BLaER1 treated with 17β-estradiol and CSF1 and Interleukin-3, amounts not matched to agents 10 nM and 100 nM (cell line): ENCODE measurements around the gene STK4.
A peak's percentile ranks its signal among the peaks of the same experiment; 100 is the strongest.

Source experiments
- H3K27ac ChIP-seq, 11 experiments: shearing (Covaris generic); formaldehyde crosslinking; 2 replicates each; pipeline ENCODE4 v1.8.1; 2022
- H3K27me3 ChIP-seq, 11 experiments: shearing (Covaris generic); formaldehyde crosslinking; 2 replicates each; pipeline ENCODE4 v1.8.1; 2022
- H3K36me3 ChIP-seq, 11 experiments: shearing (Covaris generic); formaldehyde crosslinking; 2 replicates each; pipeline ENCODE4 v1.8.1; 2022
- H3K4me1 ChIP-seq, 10 experiments: shearing (Covaris generic); formaldehyde crosslinking; 2 replicates each; pipeline ENCODE4 v1.8.1; 2022
- H3K4me2 ChIP-seq, 11 experiments: shearing (Covaris generic); formaldehyde crosslinking; 2 replicates each; pipeline ENCODE4 v1.8.1; 2022
- H3K4me3 ChIP-seq, 10 experiments: shearing (Covaris generic); formaldehyde crosslinking; 2 replicates each; pipeline ENCODE4 v1.8.1; 2022
- H3K9ac ChIP-seq, 11 experiments: shearing (Covaris generic); formaldehyde crosslinking; 2 replicates each; pipeline ENCODE4 v1.8.1; 2022
- H3K9me3 ChIP-seq, 11 experiments: shearing (Covaris generic); formaldehyde crosslinking; replicated peaks in 1 of 11; 2 replicates each; pipeline ENCODE4 v1.8.1; 2022
- H4K20me1 ChIP-seq, 11 experiments: shearing (Covaris generic); formaldehyde crosslinking; 2 replicates each; pipeline ENCODE4 v1.8.1; 2022
- Cebpa-rat ChIP-seq, 11 experiments: shearing (Covaris generic); IDR thresholded peaks; 2 replicates each; pipeline ENCODE4 v1.8.1; 2022

Gene STK4

GRCh38 chr20:45080867-45081624 is 114.7 kb downstream of the STK4 start:
- H3K4me3 ChIP-seq = no peak overlapping the region
- H3K36me3 ChIP-seq = peaks cover 68 to 87% (median 74%) of the 10 kb centered on the region in 11 experiments
- H3K4me2 ChIP-seq = no peak overlapping the region

GRCh38 chr20:45082468-45082867 is 116.2 kb downstream of the STK4 start:
- Histone ChIP-seq H3K9me3 (peaks cover 17 to 24% (median 18%) of the 10 kb centered on the region in 11 experiments), H3K36me3 (peaks cover 54 to 81% (median 65%) of the 10 kb centered on the region in 11 experiments), H3K4me2 (no peak overlapping the region), H4K20me1 (peaks cover 0 to 2% (median 0%) of the 10 kb centered on the region in 11 experiments; a peak in 1 of 22 replicates), H3K27me3 (no peaks in the 10 kb centered on the region), H3K9ac (no peak overlapping the region), H3K4me1 (peaks cover 0 to 13% (median 10%) of the 10 kb centered on the region in 10 experiments; a peak in 14 of 20 replicates), H3K4me3 (no peak overlapping the region), H3K27ac (no peak overlapping the region)
- TF ChIP-seq Cebpa-rat (IDR thresholded peaks at IDR 0.05) = no peak

More at GRCh38 chr20:45080867-45081624, 114.7 kb downstream of the STK4 start:
- peaks cover 0 to 6% (median 0%) of the 10 kb centered on the region in 11 experiments; a peak in 1 of 22 replicates for H4K20me1 ChIP-seq
- no peaks in the 10 kb centered on the region for H3K27me3 ChIP-seq
- TF ChIP-seq Cebpa-rat (IDR thresholded peaks at IDR 0.05) = no peak
- peaks cover 17 to 21% (median 18%) of the 10 kb centered on the region in 11 experiments for H3K9me3 ChIP-seq
- H3K4me1 ChIP-seq = peaks cover 0 to 12% (median 8%) of the 10 kb centered on the region in 10 experiments; a peak in 10 of 20 replicates
- no peak overlapping the region for H3K27ac ChIP-seq
- H3K9ac ChIP-seq = no peak overlapping the region

- Histone ChIP-seq H3K9ac (no peak overlapping the region), H3K27ac (no peak overlapping the region), H3K4me3 (no peak overlapping the region), H3K27me3 (no peaks in the 10 kb centered on the region), H3K36me3 (peaks cover 48 to 74% (median 59%) of the 10 kb centered on the region in 11 experiments), H4K20me1 (no peaks in the 10 kb centered on the region), H3K9me3 (peaks cover 17 to 24% (median 18%) of the 10 kb centered on the region in 11 experiments), H3K4me1 (peaks cover 0 to 13% (median 10%) of the 10 kb centered on the region in 10 experiments; a peak in 14 of 20 replicates), H3K4me2 (no peak overlapping the region)
- no peak for TF ChIP-seq Cebpa-rat (IDR thresholded peaks at IDR 0.05)
These were observed 116.8 kb downstream of the STK4 start for GRCh38 chr20:45083127-45083526.

- TF ChIP-seq Cebpa-rat (IDR thresholded peaks at IDR 0.05) = no peak
- Histone ChIP-seq H3K9ac (no peak overlapping the region), H3K36me3 (peaks cover 26 to 56% (median 37%) of the 10 kb centered on the region in 11 experiments), H3K4me1 (peaks cover 0 to 13% (median 10%) of the 10 kb centered on the region in 10 experiments; a peak in 14 of 20 replicates), H3K4me2 (peak overlapping the region in 6 of 11 experiments; percentile 5 to 51 (median 28); a peak in 8 of 22 replicates), H3K4me3 (no peak overlapping the region), H4K20me1 (no peaks in the 10 kb centered on the region), H3K27ac (no peak overlapping the region), H3K27me3 (no peaks in the 10 kb centered on the region), H3K9me3 (peaks cover 17 to 24% (median 18%) of the 10 kb centered on the region in 11 experiments)
These were observed 119.0 kb downstream of the STK4 start for GRCh38 chr20:45085289-45085688.

GRCh38 chr20:45085867-45086266 is 119.6 kb downstream of the STK4 start:
- H4K20me1 ChIP-seq = no peaks in the 10 kb centered on the region
- no peak overlapping the region for H3K4me3 ChIP-seq
- no peak overlapping the region for H3K9ac ChIP-seq
- H3K27ac ChIP-seq = no peak overlapping the region
- H3K4me2 ChIP-seq = peak overlapping the region in 3 of 11 experiments; percentile 5 to 51 (median 23); a peak in 4 of 22 replicates
- TF ChIP-seq Cebpa-rat (IDR thresholded peaks at IDR 0.05) = no peak
- peaks cover 17 to 24% (median 18%) of the 10 kb centered on the region in 11 experiments for H3K9me3 ChIP-seq
- H3K4me1 ChIP-seq = peaks cover 0 to 15% (median 12%) of the 10 kb centered on the region in 10 experiments; a peak in 16 of 20 replicates
- peaks cover 21 to 51% (median 31%) of the 10 kb centered on the region in 11 experiments for H3K36me3 ChIP-seq
- H3K27me3 ChIP-seq = no peaks in the 10 kb centered on the region

GRCh38 chr20:45087097-45087790 is 120.9 kb downstream of the STK4 start:
- no peak for TF ChIP-seq Cebpa-rat (IDR thresholded peaks at IDR 0.05)
- H4K20me1 ChIP-seq = no peaks in the 10 kb centered on the region
- peaks cover 6 to 13% (median 8%) of the 10 kb centered on the region in 11 experiments; a peak in 21 of 22 replicates for H3K9me3 ChIP-seq
- H3K9ac ChIP-seq = no peak overlapping the region
- no peaks in the 10 kb centered on the region for H3K27me3 ChIP-seq
- H3K4me3 ChIP-seq = no peak overlapping the region
- H3K27ac ChIP-seq = no peak overlapping the region
- peaks cover 8 to 37% (median 17%) of the 10 kb centered on the region in 11 experiments for H3K36me3 ChIP-seq
- H3K4me1 ChIP-seq = peaks cover 7 to 27% (median 22%) of the 10 kb centered on the region in 10 experiments; a peak in 17 of 20 replicates
- peak overlapping the region in 1 of 11 experiments; percentile 27; a peak in 1 of 22 replicates for H3K4me2 ChIP-seq

GRCh38 chr20:45087814-45088213 is 121.5 kb downstream of the STK4 start:
- H3K4me2 ChIP-seq = 0 out of 22 replicates have a peak overlapping the region, but pooled peaks of 1 of the 11 experiments have one; percentile 27
- no peak for TF ChIP-seq Cebpa-rat (IDR thresholded peaks at IDR 0.05)
- H3K27ac ChIP-seq = no peak overlapping the region
- H4K20me1 ChIP-seq = no peaks in the 10 kb centered on the region
- peaks cover 2 to 31% (median 12%) of the 10 kb centered on the region in 11 experiments; a peak in 20 of 22 replicates for H3K36me3 ChIP-seq
- H3K9me3 ChIP-seq = peaks cover under 1 to 7% (median 3%) of the 10 kb centered on the region in 11 experiments; a peak in 18 of 22 replicates
- peaks cover 7 to 27% (median 22%) of the 10 kb centered on the region in 10 experiments; a peak in 17 of 20 replicates for H3K4me1 ChIP-seq
- no peaks in the 10 kb centered on the region for H3K27me3 ChIP-seq
- H3K4me3 ChIP-seq = no peak overlapping the region
- no peak overlapping the region for H3K9ac ChIP-seq

GRCh38 chr20:45088247-45088646 is 121.9 kb downstream of the STK4 start:
- Histone ChIP-seq H3K4me2 (no peak overlapping the region), H3K4me3 (no peak overlapping the region), H3K36me3 (peaks cover 0 to 27% (median 7%) of the 10 kb centered on the region in 11 experiments; a peak in 11 of 22 replicates), H3K9me3 (0 out of 22 replicates have a peak, but pooled peaks cover 0 to 5% (median 0%) of the 10 kb centered on the region in 11 experiments), H3K4me1 (peaks cover 7 to 27% (median 22%) of the 10 kb centered on the region in 10 experiments; a peak in 17 of 20 replicates), H3K27me3 (no peaks in the 10 kb centered on the region), H3K9ac (no peak overlapping the region), H4K20me1 (no peaks in the 10 kb centered on the region), H3K27ac (no peak overlapping the region)
- no peak for TF ChIP-seq Cebpa-rat (IDR thresholded peaks at IDR 0.05)
